ENCODE data around the gene DCLK1.

DNA sequence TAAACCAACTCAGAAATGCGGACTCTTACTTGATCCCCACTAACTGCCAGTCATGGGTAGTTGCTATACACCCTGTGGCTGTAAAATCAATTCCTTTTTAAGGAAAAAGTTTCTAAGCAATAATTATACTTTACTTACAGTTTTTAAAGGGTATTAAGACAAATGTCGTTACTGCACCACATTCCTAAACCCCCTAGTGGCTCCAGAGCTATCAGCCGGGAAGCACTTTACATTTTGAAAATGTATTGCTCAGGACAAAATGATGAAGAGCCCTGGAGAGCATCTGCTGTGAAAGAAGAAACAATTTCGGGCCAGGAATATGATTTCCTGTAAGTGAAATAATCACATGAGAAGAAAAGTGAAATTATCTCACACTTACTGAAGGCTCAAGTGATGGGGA is 36.7 kb downstream of the DCLK1 start:
- TF ChIP-seq POLR2AphosphoS5 (IDR thresholded peaks at IDR 0.05; ENCODE audit: low read depth, low read length) = no peak
- TF ChIP-seq, protein P1, sequence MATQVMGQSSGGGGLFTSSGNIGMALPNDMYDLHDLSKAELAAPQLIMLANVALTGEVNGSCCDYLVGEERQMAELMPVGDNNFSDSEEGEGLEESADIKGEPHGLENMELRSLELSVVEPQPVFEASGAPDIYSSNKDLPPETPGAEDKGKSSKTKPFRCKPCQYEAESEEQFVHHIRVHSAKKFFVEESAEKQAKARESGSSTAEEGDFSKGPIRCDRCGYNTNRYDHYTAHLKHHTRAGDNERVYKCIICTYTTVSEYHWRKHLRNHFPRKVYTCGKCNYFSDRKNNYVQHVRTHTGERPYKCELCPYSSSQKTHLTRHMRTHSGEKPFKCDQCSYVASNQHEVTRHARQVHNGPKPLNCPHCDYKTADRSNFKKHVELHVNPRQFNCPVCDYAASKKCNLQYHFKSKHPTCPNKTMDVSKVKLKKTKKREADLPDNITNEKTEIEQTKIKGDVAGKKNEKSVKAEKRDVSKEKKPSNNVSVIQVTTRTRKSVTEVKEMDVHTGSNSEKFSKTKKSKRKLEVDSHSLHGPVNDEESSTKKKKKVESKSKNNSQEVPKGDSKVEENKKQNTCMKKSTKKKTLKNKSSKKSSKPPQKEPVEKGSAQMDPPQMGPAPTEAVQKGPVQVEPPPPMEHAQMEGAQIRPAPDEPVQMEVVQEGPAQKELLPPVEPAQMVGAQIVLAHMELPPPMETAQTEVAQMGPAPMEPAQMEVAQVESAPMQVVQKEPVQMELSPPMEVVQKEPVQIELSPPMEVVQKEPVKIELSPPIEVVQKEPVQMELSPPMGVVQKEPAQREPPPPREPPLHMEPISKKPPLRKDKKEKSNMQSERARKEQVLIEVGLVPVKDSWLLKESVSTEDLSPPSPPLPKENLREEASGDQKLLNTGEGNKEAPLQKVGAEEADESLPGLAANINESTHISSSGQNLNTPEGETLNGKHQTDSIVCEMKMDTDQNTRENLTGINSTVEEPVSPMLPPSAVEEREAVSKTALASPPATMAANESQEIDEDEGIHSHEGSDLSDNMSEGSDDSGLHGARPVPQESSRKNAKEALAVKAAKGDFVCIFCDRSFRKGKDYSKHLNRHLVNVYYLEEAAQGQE (IDR thresholded peaks at IDR 0.05; ENCODE audit: insufficient read depth in 1 of 2, low read depth in 2 of 2, low read length in 2 of 2) = no peak
- TF ChIP-seq TAF1 (IDR thresholded peaks at IDR 0.05; ENCODE audit: borderline replicate concordance, insufficient read depth, low read length) = no peak
